GM13977 (cell line): ENCODE data around the gene CD96.
"Not testable (repeated sequence)": the region's sequence is repeated elsewhere in the genome, so short reads cannot be mapped to it uniquely, and the experiment has no call there.

Experiments
- DNase-seq: peaks from one replicate; pipeline ENCODE4 v3.0.0; 2012; ENCODE audit warnings: low spot score
- in situ Hi-C: fragments of 300-500 bp; cut with MboI; formaldehyde crosslinking; loops from one replicate; pipeline ENCODE4 v1.12.0; 2022; ENCODE audit warnings: low sequenced_read_pairs, low pct_unique_long_range_greater_than_20kb, mixed read lengths, inconsistent platforms; ENCODE audit not compliant: unreplicated experiment
- TF ChIP-seq, protein P1 (sequence below): IDR thresholded peaks from 2 replicates; pipeline ENCODE4 v1.5.1; 2012; ENCODE audit warnings: mild to moderate bottlenecking, control low read depth; ENCODE audit not compliant: insufficient read depth; ENCODE audit errors: extremely low read depth, missing control alignments

The CD96 gene

DNA sequence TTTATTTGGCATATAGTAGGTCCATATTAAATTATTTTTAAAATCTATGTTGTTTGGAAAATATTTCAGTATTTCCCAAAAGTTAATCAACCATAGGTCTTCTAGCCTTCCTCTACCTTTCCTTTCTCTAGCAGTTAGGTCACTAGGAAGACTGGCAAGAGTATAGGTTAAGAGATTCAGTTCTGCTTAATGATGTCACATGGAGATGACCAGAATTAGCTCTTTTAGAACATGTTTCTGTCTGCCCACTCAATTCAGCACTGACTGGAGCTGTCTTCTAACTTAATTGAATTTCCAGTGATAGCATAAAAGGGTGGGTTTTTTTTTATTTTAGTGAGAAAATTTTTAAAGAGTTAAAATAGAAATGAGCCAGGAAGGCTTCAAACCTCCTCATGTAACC, 76.9 kb downstream of the CD96 start:
- in situ Hi-C loops, result no loop called here
- TF ChIP-seq, protein P1, sequence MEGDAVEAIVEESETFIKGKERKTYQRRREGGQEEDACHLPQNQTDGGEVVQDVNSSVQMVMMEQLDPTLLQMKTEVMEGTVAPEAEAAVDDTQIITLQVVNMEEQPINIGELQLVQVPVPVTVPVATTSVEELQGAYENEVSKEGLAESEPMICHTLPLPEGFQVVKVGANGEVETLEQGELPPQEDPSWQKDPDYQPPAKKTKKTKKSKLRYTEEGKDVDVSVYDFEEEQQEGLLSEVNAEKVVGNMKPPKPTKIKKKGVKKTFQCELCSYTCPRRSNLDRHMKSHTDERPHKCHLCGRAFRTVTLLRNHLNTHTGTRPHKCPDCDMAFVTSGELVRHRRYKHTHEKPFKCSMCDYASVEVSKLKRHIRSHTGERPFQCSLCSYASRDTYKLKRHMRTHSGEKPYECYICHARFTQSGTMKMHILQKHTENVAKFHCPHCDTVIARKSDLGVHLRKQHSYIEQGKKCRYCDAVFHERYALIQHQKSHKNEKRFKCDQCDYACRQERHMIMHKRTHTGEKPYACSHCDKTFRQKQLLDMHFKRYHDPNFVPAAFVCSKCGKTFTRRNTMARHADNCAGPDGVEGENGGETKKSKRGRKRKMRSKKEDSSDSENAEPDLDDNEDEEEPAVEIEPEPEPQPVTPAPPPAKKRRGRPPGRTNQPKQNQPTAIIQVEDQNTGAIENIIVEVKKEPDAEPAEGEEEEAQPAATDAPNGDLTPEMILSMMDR, result no peak
- DNase-seq, result no peak

DNA sequence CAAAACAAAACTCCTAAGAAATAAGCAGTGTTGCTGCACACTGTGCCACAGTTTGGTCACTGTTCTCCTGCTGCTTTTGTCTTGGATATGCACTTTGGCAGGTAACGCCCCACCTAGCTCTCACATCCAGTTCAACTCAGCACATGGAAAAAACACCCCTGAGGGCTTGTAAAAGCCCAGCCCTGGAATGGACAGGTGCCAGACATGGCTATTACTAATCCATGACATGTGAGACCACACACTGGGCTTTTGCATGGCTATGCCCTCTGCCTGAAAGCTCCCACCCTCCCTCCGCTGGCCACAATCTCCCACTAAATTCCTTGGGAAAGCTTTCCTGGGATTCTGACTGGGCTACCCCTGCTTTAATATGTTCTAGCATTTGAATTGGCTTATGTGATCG, 77.8 kb downstream of the CD96 start:
- TF ChIP-seq, protein P1, result no peak
- in situ Hi-C loops, result no loop called here
- DNase-seq, result no peak

DNA sequence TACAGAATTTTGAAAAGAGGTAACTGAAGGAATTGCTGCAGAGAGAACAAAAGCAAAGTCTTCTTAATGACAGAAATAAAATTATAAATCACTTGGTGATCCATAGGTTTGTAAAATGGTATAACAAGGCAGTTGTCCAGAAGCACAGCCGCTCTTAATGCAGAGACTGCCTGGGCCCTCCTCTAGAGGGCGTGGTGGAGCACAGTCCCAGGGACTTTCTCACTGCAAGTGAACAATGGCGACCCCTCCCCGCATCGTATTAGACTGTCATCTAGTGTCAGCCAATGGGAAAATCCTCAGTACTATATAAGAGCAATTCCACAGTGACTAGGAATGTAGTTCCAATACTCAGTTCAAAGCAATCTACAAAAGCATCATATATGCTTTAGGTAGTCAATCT, 79.5 kb downstream of the CD96 start:
- TF ChIP-seq, protein P1, result peak; percentile 42
- in situ Hi-C loops, result no loop called here
- no peak for DNase-seq

DNA sequence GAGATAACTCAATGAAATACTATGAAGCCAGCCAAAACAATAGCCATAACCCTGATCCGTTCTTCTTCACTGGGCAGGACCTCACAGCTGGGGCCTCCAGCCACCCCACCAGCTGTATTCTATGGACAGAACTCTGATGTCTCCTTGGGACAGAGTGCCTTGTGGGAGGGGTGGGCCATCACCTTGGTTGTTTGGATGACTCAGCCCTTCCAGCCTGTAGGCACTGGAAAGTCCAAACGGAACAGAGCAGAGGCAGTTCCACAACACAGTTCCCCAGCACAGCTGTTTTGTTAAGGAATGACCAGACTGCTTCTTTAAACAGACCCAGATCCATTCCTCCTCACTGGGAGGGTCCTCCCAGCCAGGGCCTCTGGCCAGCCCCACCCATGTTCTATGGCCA, 85.1 kb downstream of the CD96 start:
- DNase-seq, result no peak
- TF ChIP-seq, protein P1, result no peak
- in situ Hi-C loops, result no loop called here

DNA sequence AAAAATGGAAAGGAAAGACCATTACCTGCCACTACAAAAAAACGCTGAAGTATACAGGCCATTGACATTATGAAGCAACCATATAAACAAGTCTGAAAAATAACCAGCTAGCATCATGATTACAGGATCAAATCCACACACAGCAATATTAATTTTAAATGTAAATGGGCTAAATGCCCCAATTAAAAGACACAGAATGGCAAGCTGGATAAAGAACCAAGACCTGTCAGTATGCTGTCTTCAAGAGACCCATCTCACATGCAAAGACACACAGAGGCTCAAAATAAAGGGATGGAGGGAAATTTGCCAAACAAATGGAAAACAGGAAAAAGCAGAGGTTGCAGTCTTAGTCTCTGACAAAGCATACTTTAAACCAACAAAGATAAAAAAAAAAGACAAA, 87.0 kb downstream of the CD96 start:
- in situ Hi-C loops, DNase-seq: not testable (repeated sequence)

DNA sequence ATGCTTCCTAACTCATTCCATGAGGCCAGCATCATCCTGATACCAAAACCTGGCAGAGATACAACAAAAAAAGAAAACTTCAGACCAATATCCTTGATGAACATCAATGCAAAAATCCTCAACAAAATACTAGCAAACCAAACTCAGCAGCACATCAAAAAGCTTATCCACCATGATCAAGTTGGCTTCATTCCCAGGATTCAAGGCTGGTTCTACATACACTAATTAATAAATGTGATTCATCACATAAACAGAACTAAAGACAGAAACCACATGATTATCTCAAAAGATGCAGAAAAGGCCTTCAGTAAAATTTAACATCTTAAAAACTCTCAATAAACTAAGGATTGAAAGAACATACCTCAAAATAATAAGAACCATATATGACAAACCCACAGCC, 88.6 kb downstream of the CD96 start:
- in situ Hi-C loops, DNase-seq: not testable (repeated sequence)

DNA sequence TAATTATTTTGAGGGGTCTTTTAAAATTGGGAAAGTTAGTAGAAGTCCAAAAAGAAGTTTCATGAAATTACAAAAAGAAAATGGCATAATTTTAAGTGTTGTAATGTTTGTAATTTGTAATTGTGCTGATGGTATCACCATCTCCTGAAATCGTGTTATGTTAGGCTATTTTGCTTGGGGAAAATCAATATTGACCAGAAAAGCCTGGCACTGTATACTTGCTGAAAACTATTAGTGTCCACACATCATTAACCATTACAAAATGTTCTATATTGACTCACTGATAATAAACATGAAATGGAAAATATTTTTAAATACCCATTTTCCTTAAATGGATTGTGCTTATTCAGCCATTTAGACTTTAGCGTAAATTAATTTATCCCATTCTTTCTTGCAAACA, 93.4 kb downstream of the CD96 start:
- TF ChIP-seq, protein P1, result no peak
- in situ Hi-C loops, result no loop called here
- DNase-seq, result no peak

DNA sequence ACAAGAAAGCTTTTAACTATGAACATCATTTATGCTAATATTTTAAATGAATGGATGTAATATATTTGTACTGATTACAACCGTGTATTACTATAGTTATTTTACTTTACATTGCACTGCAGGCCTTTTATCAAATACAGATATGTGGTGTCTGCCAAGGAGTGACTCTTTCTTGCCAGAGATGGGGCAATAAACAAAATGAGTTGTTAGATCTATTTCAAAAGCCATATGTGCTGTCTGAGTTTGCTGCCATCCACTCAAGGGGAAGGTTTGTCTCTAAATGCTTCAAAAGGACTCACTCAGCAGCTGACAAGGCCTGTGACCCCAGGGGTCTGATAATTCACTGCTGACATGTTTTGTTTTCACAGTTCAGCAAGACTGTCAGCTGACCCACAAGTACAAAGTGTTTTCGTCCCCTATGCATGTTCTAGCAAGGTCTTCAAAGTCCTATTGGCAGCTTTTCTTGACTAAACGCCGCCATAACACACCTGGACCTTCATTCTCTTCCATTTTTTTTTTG, 94.4 kb downstream of the CD96 start:
- TF ChIP-seq, protein P1, result no peak
- no peak for DNase-seq
- in situ Hi-C loops, result no loop called here
